GM18511 (cell line): ENCODE results near the gene TMEM106C.

Source experiments
- ATAC-seq: cut with Tn5 transposase; IDR thresholded peaks from one replicate; pipeline ENCODE4 v1.9.1; 2021; ENCODE audit warnings: mild to moderate bottlenecking, moderate library complexity; ENCODE audit not compliant: unreplicated experiment

Gene TMEM106C

GRCh38 chr12:47963340-47964040 is at the start of gene TMEM106C:
Gene TMEM106C, plus strand, starts transcription at chr12:47963596. Its CDS starts 641 bp downstream, at chr12:47964237.
- peak; percentile 90 for ATAC-seq

- no peak for ATAC-seq
These were observed 42.5 kb upstream of the TMEM106C start for GRCh38 chr12:47920913-47921312.

- ATAC-seq, result no peak
These were observed 41.5 kb upstream of the TMEM106C start for GRCh38 chr12:47921907-47922306.

GRCh38 chr12:47927346-47927745 is 36.0 kb upstream of the TMEM106C start:
- no peak for ATAC-seq

- ATAC-seq, result no peak
These were observed 32.8 kb upstream of the TMEM106C start for GRCh38 chr12:47930634-47931033.

GRCh38 chr12:47931187-47931586 is 32.2 kb upstream of the TMEM106C start:
- ATAC-seq, result no peak

- ATAC-seq, result no peak
These were observed 28.2 kb upstream of the TMEM106C start for GRCh38 chr12:47935184-47935583.

- no peak for ATAC-seq
These were observed 25.3 kb upstream of the TMEM106C start for GRCh38 chr12:47938093-47938492.

GRCh38 chr12:47938594-47938993 is 24.8 kb upstream of the TMEM106C start:
- no peak for ATAC-seq

GRCh38 chr12:47939009-47939601 is 24.3 kb upstream of the TMEM106C start:
- no peak for ATAC-seq

GRCh38 chr12:47940773-47941474 is 22.5 kb upstream of the TMEM106C start:
- ATAC-seq, result no peak

GRCh38 chr12:47941475-47941780 is 22.0 kb upstream of the TMEM106C start:
- no peak for ATAC-seq

GRCh38 chr12:47941871-47942613 is 21.4 kb upstream of the TMEM106C start:
- ATAC-seq, result no peak

GRCh38 chr12:47942614-47943225 is 20.7 kb upstream of the TMEM106C start:
- no peak for ATAC-seq

- ATAC-seq, result no peak
These were observed 19.6 kb upstream of the TMEM106C start for GRCh38 chr12:47943623-47944340.

- ATAC-seq, result no peak
These were observed 18.6 kb upstream of the TMEM106C start for GRCh38 chr12:47944685-47945340.

GRCh38 chr12:47945341-47945728 is 18.1 kb upstream of the TMEM106C start:
- ATAC-seq, result no peak

GRCh38 chr12:47946413-47947323 is 16.7 kb upstream of the TMEM106C start:
- no peak for ATAC-seq

GRCh38 chr12:47947341-47947740 is 16.1 kb upstream of the TMEM106C start:
- no peak for ATAC-seq
